SJCRH30 (cell line): Measurements from ENCODE around the gene RASGEF1B. TPM values are rescaled to one million over a fixed set of nuclear protein-coding genes. Genes with fewer than 3 reads are reported as not detected.
"Not testable (repeated sequence)": the region's sequence is repeated elsewhere in the genome, so short reads cannot be mapped to it uniquely, and the experiment has no call there.

Experiments
- DNase-seq, 2 experiments: peaks; one replicate each; pipeline ENCODE4 v3.0.0-alpha.2; 2015 to 2020
- H3K27ac ChIP-seq: fragments of 250-450 bp; sonication (Bioruptor Pico); 2 replicates; pipeline ENCODE4 v1.5.1; 2020; ENCODE audit warnings: mild to moderate bottlenecking, moderate library complexity
- H3K27me3 ChIP-seq: fragments of 250-450 bp; sonication (Bioruptor Pico); 2 replicates; pipeline ENCODE4 v1.5.1; 2020; ENCODE audit warnings: mild to moderate bottlenecking, moderate library complexity
- H3K36me3 ChIP-seq: fragments of 250-450 bp; sonication (Bioruptor Pico); 2 replicates; pipeline ENCODE4 v1.5.1; 2020; ENCODE audit warnings: mild to moderate bottlenecking, moderate library complexity
- H3K4me1 ChIP-seq: fragments of 250-450 bp; sonication (Bioruptor Pico); 2 replicates; pipeline ENCODE4 v1.5.1; 2020; ENCODE audit warnings: mild to moderate bottlenecking, moderate library complexity
- H3K4me3 ChIP-seq: fragments of 250-450 bp; sonication (Bioruptor Pico); 2 replicates; pipeline ENCODE4 v1.5.1; 2020; ENCODE audit warnings: mild to moderate bottlenecking, moderate library complexity
- H3K9me3 ChIP-seq: fragments of 250-450 bp; sonication (Bioruptor Pico); replicated peaks from 2 replicates; pipeline ENCODE4 v1.5.1; 2020; ENCODE audit warnings: mild to moderate bottlenecking, moderate library complexity
- total RNA-seq: library from RNA; depleted of rRNA; stranded (reverse); fragments of >200 nt; shearing (Covaris generic); gene quantifications from 2 replicates; pipeline ENCODE4 v1.2.3, GENCODE V29; 2014

The RASGEF1B gene
- total RNA-seq, 1 experiment from 2014 or later, result 0.10 TPM

DNA sequence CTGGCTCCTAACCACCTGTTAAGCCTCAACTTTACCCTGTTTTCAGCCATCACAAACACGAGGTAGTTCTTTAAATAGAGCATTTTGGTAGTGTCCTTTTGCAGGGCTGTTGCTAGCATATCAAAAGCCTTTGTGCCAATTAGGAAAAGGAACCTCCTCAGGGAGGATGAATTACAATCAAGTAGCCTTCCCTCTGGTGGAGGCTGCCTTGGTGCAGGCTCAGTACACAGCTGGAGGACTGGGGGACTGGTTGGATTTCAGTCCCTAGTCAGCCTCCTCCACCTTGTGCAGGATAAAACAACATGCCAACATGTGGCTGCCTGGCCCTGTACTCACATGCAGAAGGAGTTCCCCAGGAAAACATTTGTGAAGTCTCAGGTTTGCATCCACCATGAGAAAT, 53.1 kb downstream of the RASGEF1B start:
- Histone ChIP-seq H3K9me3 (no peaks in the 10 kb centered on the region), H3K4me3 (no peak overlapping the region), H3K4me1 (0 out of 2 replicates have a peak, but pooled peaks cover 3% of the 10 kb centered on the region), H3K36me3 (no peaks in the 10 kb centered on the region), H3K27ac (no peak overlapping the region), H3K27me3 (no peaks in the 10 kb centered on the region)
- no peak for DNase-seq

DNA sequence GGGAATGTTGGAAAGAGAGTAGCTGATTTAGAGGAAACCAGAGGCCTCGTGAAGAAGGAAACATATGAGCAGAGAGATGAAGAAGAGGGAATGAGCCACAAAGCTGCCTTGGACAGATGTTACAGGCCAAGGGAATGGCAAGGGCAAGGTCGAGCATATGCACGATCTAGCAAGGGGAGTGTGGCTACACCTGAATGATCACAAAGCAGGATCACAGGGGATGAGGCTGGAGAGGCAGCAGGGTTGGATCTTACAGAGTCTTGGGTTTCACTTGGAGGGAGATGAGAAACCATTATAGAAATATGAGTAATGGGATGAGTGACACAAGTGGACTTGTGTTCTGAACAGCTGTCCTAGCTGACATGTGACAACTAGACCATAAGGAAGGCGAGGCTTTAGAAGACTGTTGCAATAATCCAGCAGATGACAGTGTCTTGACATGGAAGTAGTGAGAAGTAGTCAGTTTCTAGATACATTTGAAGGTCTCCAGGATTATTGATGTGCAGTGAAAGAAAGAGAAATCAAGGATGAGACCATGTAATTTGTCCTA, 58.7 kb downstream of the RASGEF1B start:
- Histone ChIP-seq H3K27me3 (no peaks in the 10 kb centered on the region), H3K9me3 (no peaks in the 10 kb centered on the region), H3K36me3 (no peaks in the 10 kb centered on the region), H3K4me3 (no peak overlapping the region), H3K4me1 (no peaks in the 10 kb centered on the region), H3K27ac (no peak overlapping the region)
- no peak for DNase-seq

DNA sequence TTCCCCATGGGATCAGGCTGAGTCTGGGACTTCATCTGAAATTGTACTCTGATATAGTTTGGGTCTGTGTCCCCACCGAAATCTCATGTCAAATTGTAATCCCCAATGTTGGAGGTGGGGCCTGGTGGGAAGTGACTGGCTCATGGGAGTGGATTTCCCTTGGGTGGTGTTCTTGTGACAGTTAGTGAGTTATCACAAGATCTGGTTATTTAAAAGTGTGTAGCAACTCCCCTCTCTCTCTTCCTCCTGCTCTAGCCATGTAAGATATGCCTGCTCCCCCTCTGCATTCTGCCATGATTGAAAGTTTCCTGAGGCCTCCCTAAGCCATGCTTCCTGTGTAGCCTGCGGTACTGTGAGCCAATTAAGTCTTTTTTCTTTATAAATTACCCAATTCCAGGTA, 61.0 kb downstream of the RASGEF1B start:
- H3K4me1 ChIP-seq, result no peaks in the 10 kb centered on the region
- no peaks in the 10 kb centered on the region for H3K27me3 ChIP-seq
- no peaks in the 10 kb centered on the region for H3K36me3 ChIP-seq
- DNase-seq, result no peak
- no peaks in the 10 kb centered on the region for H3K9me3 ChIP-seq
- no peak overlapping the region for H3K27ac ChIP-seq
- H3K4me3 ChIP-seq, result no peak overlapping the region

DNA sequence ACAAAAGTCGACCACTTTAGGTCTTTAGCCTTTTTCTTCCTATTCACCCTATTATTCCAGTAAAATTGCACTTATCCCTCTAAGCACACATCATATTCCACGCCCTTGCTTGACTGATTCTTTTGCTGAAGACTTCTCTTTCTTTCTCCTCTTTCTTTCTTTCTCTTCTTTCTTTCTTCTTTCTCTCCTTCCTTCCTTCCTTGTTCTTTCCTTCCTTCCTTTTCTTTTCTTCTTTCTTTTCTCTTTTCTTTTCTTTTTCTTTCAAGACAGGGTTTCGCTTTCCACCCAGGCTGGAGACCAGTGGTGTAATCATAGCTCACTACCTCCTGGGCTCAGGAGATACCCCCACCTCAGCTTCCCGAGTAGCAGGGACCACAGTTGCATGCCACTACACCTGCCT, 61.9 kb downstream of the RASGEF1B start:
- Histone ChIP-seq H3K9me3 (no peaks in the 10 kb centered on the region), H3K4me1 (no peaks in the 10 kb centered on the region), H3K4me3 (no peak overlapping the region), H3K27ac (no peak overlapping the region), H3K36me3 (no peaks in the 10 kb centered on the region), H3K27me3 (no peaks in the 10 kb centered on the region)
- DNase-seq, result no peak

DNA sequence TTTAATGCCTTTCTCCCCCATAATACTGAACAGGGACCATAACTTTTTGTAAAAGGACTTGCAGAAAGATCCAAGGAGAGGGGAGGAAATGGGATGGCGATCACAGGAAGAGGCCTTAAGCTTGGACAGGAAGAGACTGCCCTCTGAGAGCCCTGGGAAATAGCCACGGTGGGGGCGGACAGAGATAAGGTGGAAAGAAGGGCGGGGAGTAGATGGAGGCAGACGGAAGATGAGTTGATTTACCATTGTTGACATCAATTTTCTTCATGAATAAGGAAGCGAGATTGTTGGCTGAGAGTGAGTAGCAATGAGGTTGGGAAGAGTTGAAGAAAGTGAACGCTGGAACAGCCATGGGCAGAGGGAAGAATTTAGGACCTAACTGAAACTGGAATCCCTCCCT, 63.4 kb downstream of the RASGEF1B start:
- H3K27me3 ChIP-seq, result no peaks in the 10 kb centered on the region
- no peak overlapping the region for H3K27ac ChIP-seq
- H3K36me3 ChIP-seq, result no peaks in the 10 kb centered on the region
- no peak for DNase-seq
- H3K4me3 ChIP-seq, result no peak overlapping the region
- no peaks in the 10 kb centered on the region for H3K9me3 ChIP-seq
- no peaks in the 10 kb centered on the region for H3K4me1 ChIP-seq

DNA sequence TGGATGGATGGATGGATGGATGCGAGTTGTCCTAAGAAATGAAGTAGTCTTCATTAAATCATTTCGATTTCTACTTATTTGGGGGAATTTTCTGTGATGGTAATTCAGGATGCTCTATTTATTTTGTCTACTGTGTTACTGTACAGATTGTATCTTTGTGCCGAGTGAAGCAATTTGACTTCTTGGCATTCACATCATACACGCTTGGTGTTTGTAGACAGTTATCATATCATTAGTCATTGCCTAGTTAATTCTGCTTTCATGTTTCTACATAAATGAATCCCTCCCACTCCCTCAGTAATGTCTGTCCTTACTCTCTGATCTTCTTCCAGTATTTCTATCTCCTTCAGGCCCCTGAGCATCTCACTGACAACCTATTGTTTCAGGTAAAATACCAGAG, 64.0 kb downstream of the RASGEF1B start:
- H3K4me1 ChIP-seq, result no peaks in the 10 kb centered on the region
- H3K27me3 ChIP-seq, result no peaks in the 10 kb centered on the region
- H3K4me3 ChIP-seq, result no peak overlapping the region
- H3K9me3 ChIP-seq, result no peaks in the 10 kb centered on the region
- no peak overlapping the region for H3K27ac ChIP-seq
- DNase-seq, result no peak
- no peaks in the 10 kb centered on the region for H3K36me3 ChIP-seq

DNA sequence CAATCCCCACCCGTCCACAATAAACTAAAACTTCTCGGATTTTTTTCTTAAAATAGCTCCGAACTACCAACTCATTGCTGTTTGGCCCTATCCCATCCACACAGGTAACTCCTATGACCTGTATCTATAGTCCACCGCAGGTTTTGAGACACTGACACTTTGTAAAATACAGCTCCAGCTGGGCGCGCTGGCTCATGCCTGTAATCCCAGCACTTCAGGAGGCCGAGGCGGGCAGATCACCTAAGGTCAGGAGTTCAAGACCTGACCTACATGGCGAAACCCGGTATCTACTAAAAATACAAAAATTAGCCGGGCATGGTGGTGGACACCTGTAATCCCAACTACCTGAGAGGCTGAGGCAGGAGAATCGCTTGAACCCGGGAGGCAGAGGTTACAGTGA, 65.2 kb downstream of the RASGEF1B start:
- H3K36me3 ChIP-seq, DNase-seq, H3K27ac ChIP-seq: not testable (repeated sequence)

DNA sequence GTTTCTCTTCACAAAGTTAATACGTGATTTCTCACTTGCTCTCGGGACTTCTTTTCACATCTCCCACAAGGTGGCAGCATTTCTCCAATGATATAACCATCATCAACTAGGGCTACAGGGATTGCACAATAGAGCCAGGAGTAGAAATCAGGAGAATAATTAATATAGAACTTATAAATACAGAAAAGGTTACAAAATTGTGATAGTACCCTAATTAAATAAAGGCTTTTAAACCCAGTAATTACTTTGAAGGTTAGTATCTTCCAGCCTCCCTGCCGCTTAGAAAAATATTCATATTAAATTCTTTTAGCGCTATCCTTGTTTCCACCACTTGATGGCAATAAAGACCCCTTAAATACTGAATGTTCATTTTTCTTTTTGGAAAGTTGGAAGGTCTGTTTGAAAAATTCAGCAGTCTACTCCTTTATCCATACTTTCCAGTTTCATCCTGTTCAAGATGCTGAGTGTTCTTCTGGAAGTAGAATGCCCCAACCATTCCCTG, 65.8 kb downstream of the RASGEF1B start:
- H3K4me3 ChIP-seq, result no peak overlapping the region
- peak; percentile 49 to 90 for DNase-seq
- H3K4me1 ChIP-seq, result no peaks in the 10 kb centered on the region

More for the DNA sequence above, 65.2 kb downstream of the RASGEF1B start:
- H3K27me3 ChIP-seq, H3K9me3 ChIP-seq, H3K4me3 ChIP-seq, H3K4me1 ChIP-seq: not testable (repeated sequence)

DNA sequence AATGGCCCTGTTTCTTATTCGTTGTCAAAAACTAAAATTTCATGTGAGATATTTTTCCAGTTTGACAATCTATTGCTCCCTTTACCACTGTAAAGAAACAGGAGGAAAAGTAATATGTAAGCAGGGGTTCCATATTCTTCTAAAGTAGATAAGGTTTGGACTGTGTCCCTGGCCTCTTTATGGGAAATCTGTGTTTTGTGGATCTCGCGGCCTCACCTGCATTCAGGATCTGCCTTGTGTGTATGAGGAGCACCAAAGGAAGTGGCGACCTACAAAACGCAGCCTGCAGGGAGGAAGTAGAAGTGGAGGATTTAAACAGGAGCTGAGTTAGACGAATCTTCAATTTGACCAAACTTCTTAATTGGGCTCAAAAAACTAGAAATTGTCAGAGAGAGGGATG, 67.0 kb downstream of the RASGEF1B start:
- no peaks in the 10 kb centered on the region for H3K4me1 ChIP-seq
- no peak overlapping the region for H3K4me3 ChIP-seq
- no peaks in the 10 kb centered on the region for H3K36me3 ChIP-seq
- no peak for DNase-seq
- no peak overlapping the region for H3K27ac ChIP-seq
- no peaks in the 10 kb centered on the region for H3K9me3 ChIP-seq
- no peaks in the 10 kb centered on the region for H3K27me3 ChIP-seq

More for the DNA sequence above, 65.8 kb downstream of the RASGEF1B start:
- Histone ChIP-seq H3K27ac (no peak overlapping the region), H3K27me3 (no peaks in the 10 kb centered on the region), H3K9me3 (no peaks in the 10 kb centered on the region), H3K36me3 (no peaks in the 10 kb centered on the region)

DNA sequence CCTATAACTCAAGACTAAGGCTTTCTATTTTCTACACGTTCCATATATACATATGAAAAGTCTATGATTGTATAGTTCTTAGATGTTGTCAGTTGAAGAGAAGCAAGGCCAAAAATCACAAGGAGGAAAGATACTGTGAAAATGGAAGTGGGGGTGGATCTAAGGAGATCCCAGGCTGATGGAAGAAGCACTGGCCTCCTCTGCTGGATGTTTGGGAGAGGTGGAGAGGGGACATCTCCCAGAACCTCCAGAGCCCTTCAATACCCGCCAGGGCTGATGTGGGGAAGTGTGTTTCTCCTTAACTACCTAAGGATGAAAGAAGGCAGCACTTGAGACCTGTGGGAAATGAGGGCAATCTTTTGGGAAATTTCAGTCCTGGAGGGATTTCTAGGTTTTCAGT, 67.4 kb downstream of the RASGEF1B start:
- Histone ChIP-seq H3K4me1 (no peaks in the 10 kb centered on the region), H3K27me3 (no peaks in the 10 kb centered on the region), H3K36me3 (no peaks in the 10 kb centered on the region), H3K27ac (no peak overlapping the region), H3K4me3 (no peak overlapping the region), H3K9me3 (no peaks in the 10 kb centered on the region)
- no peak for DNase-seq

DNA sequence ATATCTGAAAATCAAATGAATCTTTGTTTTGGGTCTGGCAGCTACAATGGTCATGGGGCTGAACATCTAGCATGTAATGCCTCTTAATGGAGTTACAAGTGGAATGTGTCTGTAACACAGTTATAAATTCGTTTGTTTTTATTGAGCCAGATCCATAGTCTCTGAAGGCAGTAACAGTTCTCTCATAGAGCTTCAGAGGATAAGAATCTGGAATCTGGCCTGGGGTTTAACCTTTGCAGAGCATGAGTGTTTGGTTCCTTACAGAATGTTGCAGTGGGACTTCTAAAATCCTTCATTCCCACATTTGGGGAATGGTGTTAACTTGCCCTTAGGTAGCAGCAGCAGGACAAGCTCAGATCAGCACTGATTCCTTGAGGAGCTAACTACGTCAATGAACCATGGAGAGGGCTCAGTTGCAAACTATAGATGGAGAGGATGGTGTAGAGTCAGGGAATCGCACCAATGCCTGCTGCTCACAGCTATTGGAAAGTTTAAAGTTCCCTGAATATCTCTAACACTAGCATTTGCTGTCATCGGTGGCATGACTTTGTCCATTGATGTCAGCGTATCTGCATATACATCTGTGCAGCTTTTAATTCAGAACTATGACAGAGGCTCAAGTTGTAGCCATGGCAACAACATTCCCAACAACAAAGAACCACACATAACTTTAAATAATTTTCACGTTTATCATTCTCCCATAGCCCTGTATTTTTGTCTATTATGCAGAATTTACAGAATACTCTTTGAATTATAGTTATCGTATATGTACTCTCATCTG, 72.2 kb downstream of the RASGEF1B start:
- H3K36me3 ChIP-seq, result no peaks in the 10 kb centered on the region
- no peak overlapping the region for H3K4me3 ChIP-seq
- H3K27me3 ChIP-seq, result no peaks in the 10 kb centered on the region
- peaks cover 7% of the 10 kb centered on the region for H3K4me1 ChIP-seq
- no peak for DNase-seq
- no peaks in the 10 kb centered on the region for H3K9me3 ChIP-seq
- H3K27ac ChIP-seq, result no peak overlapping the region

DNA sequence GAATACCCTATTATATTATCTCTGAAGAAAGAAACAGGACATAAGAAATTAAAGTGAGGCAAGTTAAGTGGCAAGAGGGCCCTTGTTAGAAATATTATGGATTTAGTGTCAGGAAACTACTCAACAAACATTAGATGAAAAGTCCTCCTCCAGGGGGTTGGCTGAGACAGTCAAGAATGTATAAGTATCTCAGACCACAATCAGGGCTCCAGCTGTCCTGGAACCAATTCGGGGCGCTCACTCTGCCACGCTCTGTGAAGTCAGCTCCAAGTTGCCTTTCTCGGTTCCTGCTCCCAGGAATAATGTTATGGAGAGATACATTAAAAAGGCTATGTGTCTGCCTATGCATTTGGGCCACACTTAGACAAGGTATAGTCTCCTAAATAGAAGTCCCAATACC, 73.3 kb downstream of the RASGEF1B start:
- Histone ChIP-seq H3K36me3 (no peaks in the 10 kb centered on the region), H3K27ac (peak overlapping the region; percentile 31), H3K27me3 (no peaks in the 10 kb centered on the region), H3K9me3 (no peaks in the 10 kb centered on the region), H3K4me1 (peaks cover 7% of the 10 kb centered on the region), H3K4me3 (no peak overlapping the region)
- peak; percentile 60 to 72 for DNase-seq

DNA sequence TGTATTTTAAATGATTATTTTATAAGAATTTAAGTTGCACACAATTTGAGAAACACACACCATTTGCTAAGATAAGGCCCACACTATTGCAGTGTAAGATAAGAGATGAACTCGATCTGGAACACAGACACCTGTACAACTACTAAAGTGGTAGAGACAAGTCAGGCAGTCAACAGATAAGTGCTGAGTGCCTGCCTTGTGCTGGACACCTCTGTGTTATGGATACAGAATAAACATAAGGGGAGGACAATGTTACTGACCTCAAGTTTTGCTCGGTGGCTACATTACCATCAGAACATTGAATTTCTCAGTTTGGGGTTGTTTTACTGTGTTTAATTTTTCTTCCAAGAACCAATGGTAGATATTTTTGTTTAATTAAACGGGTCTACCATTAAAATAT, 74.1 kb downstream of the RASGEF1B start:
- no peak for DNase-seq
- no peaks in the 10 kb centered on the region for H3K9me3 ChIP-seq
- no peaks in the 10 kb centered on the region for H3K36me3 ChIP-seq
- no peak overlapping the region for H3K4me3 ChIP-seq
- no peaks in the 10 kb centered on the region for H3K27me3 ChIP-seq
- H3K4me1 ChIP-seq, result peaks cover 7% of the 10 kb centered on the region
- no peak overlapping the region for H3K27ac ChIP-seq

DNA sequence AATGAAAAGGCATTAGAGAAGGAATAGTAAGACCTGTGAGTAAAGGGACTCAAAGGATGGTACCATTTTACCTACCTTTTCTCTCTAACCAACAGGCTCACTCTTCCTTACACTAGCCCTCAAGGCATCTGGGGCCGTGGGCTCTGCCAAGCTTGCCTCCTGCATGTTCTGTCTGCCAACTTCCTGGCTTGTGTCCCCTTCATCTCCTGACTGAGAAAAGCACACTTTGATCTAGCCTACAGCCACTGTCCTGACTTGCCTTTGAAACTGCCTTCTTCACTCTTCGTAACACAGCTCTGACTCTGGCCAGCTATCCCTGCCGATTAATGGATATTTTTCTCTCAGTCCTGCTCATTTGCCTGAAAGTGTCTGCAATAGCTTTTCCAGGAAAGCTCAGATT, 76.5 kb downstream of the RASGEF1B start:
- Histone ChIP-seq H3K4me3 (no peak overlapping the region), H3K27me3 (no peaks in the 10 kb centered on the region), H3K27ac (no peak overlapping the region), H3K4me1 (peaks cover 7% of the 10 kb centered on the region), H3K9me3 (no peaks in the 10 kb centered on the region), H3K36me3 (no peaks in the 10 kb centered on the region)
- no peak for DNase-seq

DNA sequence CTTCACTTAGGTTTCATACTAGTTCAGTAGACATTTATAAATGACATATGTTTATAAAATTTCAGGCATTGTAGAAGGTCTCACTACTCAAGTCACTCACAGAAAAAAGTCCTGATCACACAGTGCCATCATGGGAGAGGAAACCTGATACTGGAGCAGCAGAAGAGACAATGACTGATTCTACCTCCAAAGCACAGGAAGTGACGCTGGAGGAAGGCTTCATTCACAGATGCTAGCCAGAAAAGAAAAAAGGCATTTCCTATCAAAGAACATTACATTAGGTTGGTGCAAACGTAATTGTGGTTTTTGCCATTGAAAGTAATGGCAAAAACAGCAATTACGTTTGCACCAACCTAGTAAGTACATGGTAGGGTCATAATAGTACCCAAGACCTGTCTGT, 79.5 kb downstream of the RASGEF1B start:
- no peaks in the 10 kb centered on the region for H3K9me3 ChIP-seq
- no peak overlapping the region for H3K27ac ChIP-seq
- no peaks in the 10 kb centered on the region for H3K36me3 ChIP-seq
- no peak for DNase-seq
- H3K4me1 ChIP-seq, result no peaks in the 10 kb centered on the region
- no peaks in the 10 kb centered on the region for H3K27me3 ChIP-seq
- H3K4me3 ChIP-seq, result no peak overlapping the region

DNA sequence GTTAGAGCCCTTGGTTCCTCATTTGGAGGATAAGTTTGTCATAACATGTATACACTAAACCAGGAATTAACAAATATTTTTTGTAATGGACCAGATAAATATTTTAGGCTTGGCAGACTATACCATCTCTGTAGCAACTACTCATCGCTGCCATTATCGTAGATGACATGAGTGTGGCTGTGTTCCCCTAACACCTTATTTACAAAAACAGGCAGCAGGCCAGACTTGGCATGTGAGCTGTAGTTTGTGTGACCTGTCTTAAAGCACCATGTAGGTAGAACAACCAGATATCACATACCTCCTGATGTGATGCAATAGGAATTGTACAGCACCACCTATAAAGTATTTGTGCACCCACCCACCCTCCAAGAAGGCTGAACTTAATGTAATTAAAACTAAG, 82.0 kb downstream of the RASGEF1B start:
- no peaks in the 10 kb centered on the region for H3K9me3 ChIP-seq
- H3K4me3 ChIP-seq, result no peak overlapping the region
- no peak for DNase-seq
- H3K27me3 ChIP-seq, result no peaks in the 10 kb centered on the region
- no peaks in the 10 kb centered on the region for H3K36me3 ChIP-seq
- H3K4me1 ChIP-seq, result no peaks in the 10 kb centered on the region
- no peak overlapping the region for H3K27ac ChIP-seq
